Astrocyte (in vitro differentiated cells and primary cell): ENCODE data around the gene NHLRC4.

ENCODE experiments used
- CTCF ChIP-seq: IDR thresholded peaks from 2 replicates; pipeline ENCODE4 v1.5.1; 2011; ENCODE audit warnings: low read depth, mild to moderate bottlenecking, inconsistent platforms, low read length, moderate library complexity; ENCODE audit not compliant: insufficient read depth
- EZH2 ChIP-seq: IDR thresholded peaks from 2 replicates; pipeline ENCODE4 v1.6.1; 2012; ENCODE audit warnings: mild to moderate bottlenecking, low read length, inconsistent platforms; ENCODE audit not compliant: insufficient read depth

GRCh38 chr16:544517-544916, 22.3 kb upstream of the NHLRC4 start:
- TF ChIP-seq CTCF (no peak), EZH2 (no peak)
